CD4-positive, alpha-beta T cell treated with Interferon alpha-2 for 1 hour (primary cell): ENCODE results near the gene CALN1.

Source experiments
- DNase-seq, 2 donors: peaks; one replicate each; pipeline ENCODE4 v3.0.0-alpha.2; 2020 to 2022

CALN1 gene

GRCh38 chr7:72321637-72322036, 90.5 kb downstream of the CALN1 start:
- no peak for DNase-seq

- no peak for DNase-seq
Observed at GRCh38 chr7:72321081-72321480, 91.1 kb downstream of the CALN1 start.

GRCh38 chr7:72317341-72317740, 94.8 kb downstream of the CALN1 start:
- no peak for DNase-seq

GRCh38 chr7:72316148-72316547, 96.0 kb downstream of the CALN1 start:
- DNase-seq: no peak

GRCh38 chr7:72313906-72314305, 98.2 kb downstream of the CALN1 start:
- DNase-seq: no peak

GRCh38 chr7:72310301-72310700, 101.8 kb downstream of the CALN1 start:
- no peak for DNase-seq

GRCh38 chr7:72309476-72309875, 102.7 kb downstream of the CALN1 start:
- DNase-seq: no peak

- no peak for DNase-seq
Observed at GRCh38 chr7:72308986-72309385, 103.2 kb downstream of the CALN1 start.

- DNase-seq: no peak
Observed at GRCh38 chr7:72307566-72307965, 104.6 kb downstream of the CALN1 start.

- DNase-seq: no peak
Observed at GRCh38 chr7:72298912-72299311, 113.2 kb downstream of the CALN1 start.

GRCh38 chr7:72298091-72298490, 114.0 kb downstream of the CALN1 start:
- no peak for DNase-seq

GRCh38 chr7:72297636-72298035, 114.5 kb downstream of the CALN1 start:
- no peak for DNase-seq

GRCh38 chr7:72292794-72293193, 119.3 kb downstream of the CALN1 start:
- no peak for DNase-seq

GRCh38 chr7:72292118-72292517, 120.0 kb downstream of the CALN1 start:
- no peak for DNase-seq

GRCh38 chr7:72286519-72286918, 125.6 kb downstream of the CALN1 start:
- no peak for DNase-seq

- no peak for DNase-seq
Observed at GRCh38 chr7:72283309-72283708, 128.8 kb downstream of the CALN1 start.

GRCh38 chr7:72281308-72281707, 130.8 kb downstream of the CALN1 start:
- DNase-seq: no peak

GRCh38 chr7:72279203-72279602, 132.9 kb downstream of the CALN1 start:
- DNase-seq: no peak

GRCh38 chr7:72278550-72278949, 133.6 kb downstream of the CALN1 start:
- DNase-seq: no peak

- no peak for DNase-seq
Observed at GRCh38 chr7:72275382-72276070, 136.6 kb downstream of the CALN1 start.

- no peak for DNase-seq
Observed at GRCh38 chr7:72272479-72272878, 139.7 kb downstream of the CALN1 start.

GRCh38 chr7:72268796-72269195, 143.3 kb downstream of the CALN1 start:
- no peak for DNase-seq

GRCh38 chr7:72268090-72268489, 144.0 kb downstream of the CALN1 start:
- no peak for DNase-seq

GRCh38 chr7:72267291-72267800, 144.8 kb downstream of the CALN1 start:
- no peak for DNase-seq

- no peak for DNase-seq
Observed at GRCh38 chr7:72266771-72267170, 145.4 kb downstream of the CALN1 start.
